HFFc6 (cell line): ENCODE results near the gene CLSTN2. TPM values are rescaled to one million over a fixed set of nuclear protein-coding genes. Genes with fewer than 3 reads are reported as not detected.

Experiments used
- DNase-seq: peaks from one replicate; pipeline ENCODE4 v3.0.0-alpha.2; 2018
- H3K27ac Mint-ChIP-seq: 2 replicates; pipeline ENCODE4 v1.8.0; 2020; ENCODE audit warnings: mild to moderate bottlenecking, mixed read lengths
- H3K27me3 Mint-ChIP-seq: 2 replicates; pipeline ENCODE4 v1.8.0; 2021; ENCODE audit warnings: mild to moderate bottlenecking, moderate library complexity, mixed read lengths; ENCODE audit not compliant: insufficient read depth
- H3K36me3 Mint-ChIP-seq: 2 replicates; pipeline ENCODE4 v1.8.0; 2021; ENCODE audit warnings: low read depth, mixed read lengths
- H3K4me1 Mint-ChIP-seq: 2 replicates; pipeline ENCODE4 v1.8.0; 2020; ENCODE audit warnings: low read depth, mixed read lengths
- H3K4me3 Mint-ChIP-seq: 2 replicates; pipeline ENCODE4 v1.8.0; 2020; ENCODE audit warnings: mild to moderate bottlenecking, moderate library complexity, mixed read lengths
- H3K9me3 Mint-ChIP-seq: 2 replicates; pipeline ENCODE4 v1.8.0; 2020; ENCODE audit warnings: mild to moderate bottlenecking, mixed read lengths
- CTCF ChIP-seq: fragments of 200-600 bp; sonication (generic); IDR thresholded peaks from 2 replicates; pipeline ENCODE4 v1.5.0; 2021; ENCODE audit warnings: antibody characterized with exemption, mild to moderate bottlenecking
- total RNA-seq, 6 experiments: library from RNA; stranded (reverse); fragmentation: NEBNext Ultra II Directional; extraction: Animal tissue kit (Norgen Biotek cat#: 25700); gene quantifications; 2 replicates in 1 of 6; 3 replicates in 5 of 6; pipeline ENCODE4 v1.2.3, GENCODE V29; 2021

Gene CLSTN2
- total RNA-seq, 6 experiments from 2014 or later: 0.05 TPM; not detected in 5

GRCh38 chr3:140164922-140165590 lies 230.1 kb downstream of the CLSTN2 start:
- H3K9me3 Mint-ChIP-seq: peaks cover 40% of the 10 kb centered on the region

GRCh38 chr3:140165781-140166180 lies 230.8 kb downstream of the CLSTN2 start:
- Mint-ChIP-seq H3K9me3 (peaks cover 40% of the 10 kb centered on the region), H3K36me3 (no peaks in the 10 kb centered on the region), H3K4me1 (no peaks in the 10 kb centered on the region), H3K27me3 (no peaks in the 10 kb centered on the region; the same call in 1 of the 2 replicates), H3K4me3 (no peak overlapping the region), H3K27ac (no peak overlapping the region)
- TF ChIP-seq CTCF: no peak
- DNase-seq: no peak

More at GRCh38 chr3:140164922-140165590, 230.1 kb downstream of the CLSTN2 start:
- Mint-ChIP-seq H3K27me3 (no peaks in the 10 kb centered on the region; the same call in 1 of the 2 replicates), H3K27ac (no peak overlapping the region), H3K4me3 (no peak overlapping the region), H3K4me1 (no peaks in the 10 kb centered on the region), H3K36me3 (no peaks in the 10 kb centered on the region)
- no peak for DNase-seq
- TF ChIP-seq CTCF: no peak

GRCh38 chr3:140166861-140167599 lies 232.0 kb downstream of the CLSTN2 start:
- no peaks in the 10 kb centered on the region; the same call in 1 of the 2 replicates for H3K27me3 Mint-ChIP-seq
- H3K27ac Mint-ChIP-seq: no peak overlapping the region
- no peak overlapping the region for H3K4me3 Mint-ChIP-seq
- H3K36me3 Mint-ChIP-seq: no peaks in the 10 kb centered on the region
- TF ChIP-seq CTCF: no peak
- DNase-seq: no peak
- H3K9me3 Mint-ChIP-seq: peaks cover 39% of the 10 kb centered on the region
- no peaks in the 10 kb centered on the region for H3K4me1 Mint-ChIP-seq

GRCh38 chr3:140167600-140168281 lies 232.8 kb downstream of the CLSTN2 start:
- Mint-ChIP-seq H3K27me3 (no peaks in the 10 kb centered on the region; the same call in 1 of the 2 replicates), H3K4me1 (no peaks in the 10 kb centered on the region), H3K36me3 (no peaks in the 10 kb centered on the region), H3K27ac (no peak overlapping the region), H3K4me3 (no peak overlapping the region), H3K9me3 (peaks cover 33% of the 10 kb centered on the region)
- TF ChIP-seq CTCF: no peak
- DNase-seq: no peak

- TF ChIP-seq CTCF: no peak
- Mint-ChIP-seq H3K27me3 (no peaks in the 10 kb centered on the region), H3K4me1 (no peaks in the 10 kb centered on the region), H3K27ac (no peak overlapping the region), H3K36me3 (no peaks in the 10 kb centered on the region; the same call in 1 of the 2 replicates), H3K4me3 (no peak overlapping the region), H3K9me3 (peaks cover 24% of the 10 kb centered on the region)
- no peak for DNase-seq
Observed at GRCh38 chr3:140170612-140171011, 235.6 kb downstream of the CLSTN2 start.
